ENCODE measurements around the gene STX11.

STX11 gene

GRCh38 chr6:144160431-144161005, 10.2 kb downstream of the STX11 start:
- TF ChIP-seq RAD21 (IDR thresholded peaks at IDR 0.05; ENCODE audit: low read depth) (no peak), YY1 (IDR thresholded peaks at IDR 0.05; ENCODE audit: low read depth) (no peak), TCF12 (IDR thresholded peaks at IDR 0.05; ENCODE audit: low read depth) (no peak)

GRCh38 chr6:144161975-144162374, 11.7 kb downstream of the STX11 start:
- TF ChIP-seq NFIC (IDR thresholded peaks at IDR 0.05), result no peak
- TF ChIP-seq TEAD4 (IDR thresholded peaks at IDR 0.05), result no peak
- TF ChIP-seq TAF1 (IDR thresholded peaks at IDR 0.05; ENCODE audit: low read depth), result no peak
- no peak for TF ChIP-seq TCF12 (IDR thresholded peaks at IDR 0.05; ENCODE audit: low read depth)
- TF ChIP-seq USF1 (IDR thresholded peaks at IDR 0.05), result no peak
- TF ChIP-seq RAD21 (IDR thresholded peaks at IDR 0.05; ENCODE audit: low read depth), result no peak
- TF ChIP-seq EP300 (IDR thresholded peaks at IDR 0.05; ENCODE audit: borderline replicate concordance), result no peak
- TF ChIP-seq MAX (IDR thresholded peaks at IDR 0.05), result no peak

- TF ChIP-seq TCF12 (IDR thresholded peaks at IDR 0.05; ENCODE audit: low read depth), result no peak
- TF ChIP-seq RAD21 (IDR thresholded peaks at IDR 0.05; ENCODE audit: low read depth), result no peak
- TF ChIP-seq CREB1 (IDR thresholded peaks at IDR 0.05; ENCODE audit: low read depth), result no peak
- no peak for TF ChIP-seq MAX (IDR thresholded peaks at IDR 0.05)
- no peak for TF ChIP-seq FOXM1 (IDR thresholded peaks at IDR 0.05; ENCODE audit: borderline replicate concordance, low read depth)
- no peak for TF ChIP-seq EP300 (IDR thresholded peaks at IDR 0.05; ENCODE audit: borderline replicate concordance)
- no peak for TF ChIP-seq TAF1 (IDR thresholded peaks at IDR 0.05; ENCODE audit: low read depth)
- TF ChIP-seq USF1 (IDR thresholded peaks at IDR 0.05), result no peak
- TF ChIP-seq NFIC (IDR thresholded peaks at IDR 0.05), result no peak
- TF ChIP-seq EGR1 (IDR thresholded peaks at IDR 0.05), result no peak
- TF ChIP-seq TEAD4 (IDR thresholded peaks at IDR 0.05), result no peak
- no peak for TF ChIP-seq YY1 (IDR thresholded peaks at IDR 0.05; ENCODE audit: low read depth)
- TF ChIP-seq ZBTB7A (IDR thresholded peaks at IDR 0.05; ENCODE audit: low read depth), result no peak
- TF ChIP-seq REST (IDR thresholded peaks at IDR 0.05; ENCODE audit: low read depth), result no peak
- TF ChIP-seq CEBPB (IDR thresholded peaks at IDR 0.05), result no peak
These were observed 12.7 kb downstream of the STX11 start for GRCh38 chr6:144162977-144163376.

- no peak for TF ChIP-seq CEBPB (IDR thresholded peaks at IDR 0.05)
- TF ChIP-seq CREB1 (IDR thresholded peaks at IDR 0.05; ENCODE audit: low read depth), result no peak
- no peak for TF ChIP-seq EGR1 (IDR thresholded peaks at IDR 0.05)
These were observed 15.5 kb downstream of the STX11 start for GRCh38 chr6:144165784-144166183.

GRCh38 chr6:144170044-144170443, 19.7 kb downstream of the STX11 start:
- no peak for TF ChIP-seq ZBTB7A (IDR thresholded peaks at IDR 0.05; ENCODE audit: low read depth)

- TF ChIP-seq RAD21 (IDR thresholded peaks at IDR 0.05; ENCODE audit: low read depth) (no peak), MAX (IDR thresholded peaks at IDR 0.05) (no peak), EGR1 (IDR thresholded peaks at IDR 0.05) (no peak), USF1 (IDR thresholded peaks at IDR 0.05) (no peak), CEBPB (IDR thresholded peaks at IDR 0.05) (no peak), TEAD4 (IDR thresholded peaks at IDR 0.05) (no peak), NFIC (IDR thresholded peaks at IDR 0.05) (no peak), CREB1 (IDR thresholded peaks at IDR 0.05; ENCODE audit: low read depth) (no peak), EP300 (IDR thresholded peaks at IDR 0.05; ENCODE audit: borderline replicate concordance) (no peak), YY1 (IDR thresholded peaks at IDR 0.05; ENCODE audit: low read depth) (no peak), ZBTB7A (IDR thresholded peaks at IDR 0.05; ENCODE audit: low read depth) (no peak), REST (IDR thresholded peaks at IDR 0.05; ENCODE audit: low read depth) (no peak), TCF12 (IDR thresholded peaks at IDR 0.05; ENCODE audit: low read depth) (no peak)
These were observed 21.1 kb downstream of the STX11 start for GRCh38 chr6:144171406-144171805.
